ENCODE results near the gene PTH2R. TPM values are rescaled to one million over a fixed set of nuclear protein-coding genes. Genes with fewer than 3 reads are reported as not detected.

PTH2R gene
- total RNA-seq, 1 donor from 2014 or later: not detected

DNA sequence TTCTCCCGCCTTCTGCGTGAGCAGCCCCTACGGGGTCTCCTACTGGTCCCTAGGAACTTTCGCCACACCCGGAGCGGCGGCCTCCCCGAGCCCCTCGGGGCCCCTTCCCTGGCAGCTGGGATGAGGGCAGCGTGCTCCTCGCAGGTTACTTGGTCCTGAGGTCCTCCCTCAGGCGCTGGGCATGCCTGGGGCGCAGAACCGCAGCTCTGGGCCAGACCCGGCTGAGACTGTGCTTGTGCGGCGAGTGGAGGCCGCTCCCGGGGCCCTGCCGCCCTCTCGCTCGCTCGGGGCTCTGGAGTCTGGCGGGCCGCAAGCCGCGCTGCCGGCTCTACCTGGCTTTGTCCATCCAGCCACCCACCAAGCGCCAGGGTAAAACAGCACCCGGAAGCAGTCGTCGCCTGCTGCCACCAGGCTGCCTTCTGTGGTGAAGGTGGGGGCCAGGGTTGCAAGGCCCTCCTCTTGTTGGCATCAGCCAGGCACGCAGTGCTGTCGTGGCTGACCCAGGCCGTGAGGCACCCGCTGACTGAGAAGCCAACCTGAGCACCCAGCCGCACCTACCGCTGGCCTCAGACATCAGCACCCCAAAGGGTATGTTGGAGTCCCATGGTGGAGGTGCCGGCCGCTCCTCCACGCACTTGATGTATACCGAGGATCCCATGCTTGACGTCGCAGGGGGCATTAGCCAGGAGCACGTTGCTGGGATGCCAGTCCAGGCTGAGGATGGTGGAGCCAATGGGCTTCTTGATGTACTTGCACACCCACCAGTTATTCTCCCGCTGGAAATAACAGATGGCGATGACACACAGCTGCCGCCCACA, 46.1 kb upstream of the PTH2R start:
- Histone ChIP-seq H3K27me3 (ENCODE audit: control insufficient read depth, insufficient read depth, low read length) (no peaks in the 10 kb centered on the region), H3K36me3 (ENCODE audit: control insufficient read depth, insufficient read depth, low read length) (no peaks in the 10 kb centered on the region), H3K4me3 (ENCODE audit: low read depth, low read length) (no peak overlapping the region)
- TF ChIP-seq, protein P1, sequence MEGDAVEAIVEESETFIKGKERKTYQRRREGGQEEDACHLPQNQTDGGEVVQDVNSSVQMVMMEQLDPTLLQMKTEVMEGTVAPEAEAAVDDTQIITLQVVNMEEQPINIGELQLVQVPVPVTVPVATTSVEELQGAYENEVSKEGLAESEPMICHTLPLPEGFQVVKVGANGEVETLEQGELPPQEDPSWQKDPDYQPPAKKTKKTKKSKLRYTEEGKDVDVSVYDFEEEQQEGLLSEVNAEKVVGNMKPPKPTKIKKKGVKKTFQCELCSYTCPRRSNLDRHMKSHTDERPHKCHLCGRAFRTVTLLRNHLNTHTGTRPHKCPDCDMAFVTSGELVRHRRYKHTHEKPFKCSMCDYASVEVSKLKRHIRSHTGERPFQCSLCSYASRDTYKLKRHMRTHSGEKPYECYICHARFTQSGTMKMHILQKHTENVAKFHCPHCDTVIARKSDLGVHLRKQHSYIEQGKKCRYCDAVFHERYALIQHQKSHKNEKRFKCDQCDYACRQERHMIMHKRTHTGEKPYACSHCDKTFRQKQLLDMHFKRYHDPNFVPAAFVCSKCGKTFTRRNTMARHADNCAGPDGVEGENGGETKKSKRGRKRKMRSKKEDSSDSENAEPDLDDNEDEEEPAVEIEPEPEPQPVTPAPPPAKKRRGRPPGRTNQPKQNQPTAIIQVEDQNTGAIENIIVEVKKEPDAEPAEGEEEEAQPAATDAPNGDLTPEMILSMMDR (IDR thresholded peaks at IDR 0.05; ENCODE audit: insufficient read depth, low read length, poor library complexity, severe bottlenecking): no peak
- no peak for DNase-seq (ENCODE audit: low read depth)

DNA sequence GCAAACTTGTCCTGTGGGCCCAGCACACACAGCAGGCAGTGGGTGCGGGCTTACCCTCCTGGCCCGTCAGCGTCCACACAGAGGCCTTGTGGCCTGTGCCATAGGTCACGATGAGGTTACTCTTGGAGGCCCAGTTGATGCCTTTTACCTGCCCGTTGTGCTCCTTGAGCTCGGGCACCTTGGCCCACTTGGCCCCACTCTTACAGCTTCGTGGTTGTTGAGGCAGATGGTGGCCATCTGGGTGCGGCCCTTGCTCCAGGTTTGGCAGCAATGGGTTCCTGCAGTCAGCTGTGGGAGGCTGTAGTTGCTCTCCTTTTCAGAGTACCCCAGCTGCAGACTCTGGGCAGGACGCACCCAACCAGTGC, 45.5 kb upstream of the PTH2R start:
- TF ChIP-seq, protein P1 (IDR thresholded peaks at IDR 0.05; ENCODE audit: insufficient read depth, low read length, poor library complexity, severe bottlenecking): no peak
- no peaks in the 10 kb centered on the region for H3K27me3 ChIP-seq (ENCODE audit: control insufficient read depth, insufficient read depth, low read length)
- no peaks in the 10 kb centered on the region for H3K36me3 ChIP-seq (ENCODE audit: control insufficient read depth, insufficient read depth, low read length)
- DNase-seq (ENCODE audit: low read depth): no peak
- no peak overlapping the region for H3K4me3 ChIP-seq (ENCODE audit: low read depth, low read length)

DNA sequence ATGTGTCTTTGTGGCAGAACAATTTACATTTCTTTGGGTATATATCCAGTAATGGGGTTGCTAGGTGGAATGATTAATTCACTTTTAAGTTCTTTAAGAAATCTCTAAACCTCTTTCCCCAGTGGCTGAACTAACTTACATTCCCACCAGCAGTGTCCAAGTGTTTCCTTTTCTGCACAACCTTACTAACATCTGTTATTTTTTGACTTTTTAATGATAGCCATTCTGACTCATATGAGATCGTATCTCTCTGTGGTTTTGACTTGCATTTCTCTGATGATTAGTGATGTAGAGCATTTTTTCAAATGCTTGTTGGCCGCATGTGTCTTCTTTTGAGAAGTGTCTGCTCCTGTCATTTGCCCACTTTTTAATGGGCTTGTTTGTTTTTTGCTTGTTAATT, 43.1 kb upstream of the PTH2R start:
- DNase-seq (ENCODE audit: low read depth): peak; percentile 44
- TF ChIP-seq, protein P1 (IDR thresholded peaks at IDR 0.05; ENCODE audit: insufficient read depth, low read length, poor library complexity, severe bottlenecking): no peak
- no peaks in the 10 kb centered on the region for H3K36me3 ChIP-seq (ENCODE audit: control insufficient read depth, insufficient read depth, low read length)
- H3K4me3 ChIP-seq (ENCODE audit: low read depth, low read length): no peak overlapping the region
- H3K27me3 ChIP-seq (ENCODE audit: control insufficient read depth, insufficient read depth, low read length): no peaks in the 10 kb centered on the region

DNA sequence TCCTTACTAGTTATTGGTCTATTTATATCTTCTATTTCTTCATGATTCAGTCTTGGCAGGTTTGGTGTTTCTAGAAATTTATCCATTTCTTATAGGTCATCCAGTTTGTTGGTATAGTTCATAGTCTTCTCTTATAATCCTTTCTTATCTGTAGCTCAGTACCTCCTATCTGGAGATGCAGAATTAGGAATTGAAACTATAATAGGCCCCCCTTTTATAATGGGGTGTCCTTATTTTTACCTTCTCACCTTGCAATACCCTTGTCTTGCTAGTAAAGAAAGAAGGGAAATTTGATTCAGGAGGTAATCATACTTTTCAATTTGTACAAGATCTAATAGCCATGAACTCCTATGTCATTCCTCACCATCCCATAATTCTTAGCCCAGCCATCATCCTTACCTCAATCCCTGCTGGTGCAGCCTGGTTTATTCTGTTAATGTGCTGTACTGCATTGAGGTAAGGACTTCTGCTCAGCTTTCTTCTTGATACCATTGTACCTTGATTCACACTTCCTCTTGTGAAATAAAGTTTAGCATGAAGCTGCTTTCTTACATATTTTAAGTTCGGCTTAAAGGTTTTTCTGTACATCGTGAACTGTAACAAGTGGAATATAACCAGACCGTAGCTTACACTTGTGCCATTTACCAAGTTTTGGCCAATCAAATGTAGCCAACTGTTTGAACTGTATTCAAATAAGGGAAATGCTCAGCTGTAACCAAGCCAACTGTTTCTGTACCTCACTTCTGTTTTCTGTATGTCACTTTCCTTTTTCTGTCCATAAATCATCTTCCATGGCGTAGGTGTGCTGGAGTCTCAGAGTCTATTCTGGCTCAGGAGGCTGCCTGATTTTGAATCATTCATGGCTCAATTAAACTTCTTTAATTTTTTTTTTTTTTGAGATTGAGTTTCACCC, 40.1 kb upstream of the PTH2R start:
- TF ChIP-seq, protein P1 (IDR thresholded peaks at IDR 0.05; ENCODE audit: insufficient read depth, low read length, poor library complexity, severe bottlenecking): no peak
- DNase-seq (ENCODE audit: low read depth): no peak
- no peaks in the 10 kb centered on the region for H3K27me3 ChIP-seq (ENCODE audit: control insufficient read depth, insufficient read depth, low read length)
- H3K4me3 ChIP-seq (ENCODE audit: low read depth, low read length): no peak overlapping the region
- no peaks in the 10 kb centered on the region for H3K36me3 ChIP-seq (ENCODE audit: control insufficient read depth, insufficient read depth, low read length)

GRCh38 chr2:208369091-208369490, 37.5 kb upstream of the PTH2R start:
- TF ChIP-seq, protein P1 (IDR thresholded peaks at IDR 0.05; ENCODE audit: insufficient read depth, low read length, poor library complexity, severe bottlenecking): no peak

More at GRCh38 chr2:208369091-208369490, 37.5 kb upstream of the PTH2R start:
- Histone ChIP-seq H3K36me3 (ENCODE audit: control insufficient read depth, insufficient read depth, low read length) (no peaks in the 10 kb centered on the region), H3K27me3 (ENCODE audit: control insufficient read depth, insufficient read depth, low read length) (no peaks in the 10 kb centered on the region), H3K4me3 (ENCODE audit: low read depth, low read length) (no peak overlapping the region)
- DNase-seq (ENCODE audit: low read depth): no peak
